NCI-H446 (cell line): ENCODE measurements around the gene GSTCD.
A peak's percentile ranks its signal among the peaks of the same experiment; 100 is the strongest.
"Not testable (repeated sequence)": the region's sequence is repeated elsewhere in the genome, so short reads cannot be mapped to it uniquely, and the experiment has no call there.

ENCODE experiments used
- DNase-seq, 2 experiments: peaks; one replicate each; lab custom pipeline; 2025; lab: John Stamatoyannopoulos, UW

Gene GSTCD

DNA sequence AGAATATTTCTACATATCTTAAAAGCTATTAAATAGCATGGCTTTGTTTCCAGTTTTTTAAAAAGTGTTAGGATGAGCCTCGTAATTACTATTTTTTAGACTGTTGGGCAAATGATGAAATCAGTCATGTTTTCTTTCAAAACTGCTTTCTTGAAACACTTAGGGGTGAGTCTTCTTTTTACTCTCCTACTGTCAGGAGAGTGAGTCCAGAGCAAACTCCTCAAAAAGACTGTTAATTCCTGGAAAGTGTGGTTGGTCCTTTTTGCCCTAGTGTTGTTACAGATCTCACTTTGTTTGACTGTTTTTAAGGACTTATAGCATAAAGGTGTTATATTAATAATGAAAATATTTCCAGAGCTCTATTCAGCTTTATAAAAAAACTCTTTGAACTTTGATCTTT, 6.3 kb downstream of the GSTCD start:
- no peak for DNase-seq

GRCh38 chr4:105715692-105716278, 7.2 kb downstream of the GSTCD start:
- peak in 1 of 2 experiments; percentile 57 for DNase-seq

DNA sequence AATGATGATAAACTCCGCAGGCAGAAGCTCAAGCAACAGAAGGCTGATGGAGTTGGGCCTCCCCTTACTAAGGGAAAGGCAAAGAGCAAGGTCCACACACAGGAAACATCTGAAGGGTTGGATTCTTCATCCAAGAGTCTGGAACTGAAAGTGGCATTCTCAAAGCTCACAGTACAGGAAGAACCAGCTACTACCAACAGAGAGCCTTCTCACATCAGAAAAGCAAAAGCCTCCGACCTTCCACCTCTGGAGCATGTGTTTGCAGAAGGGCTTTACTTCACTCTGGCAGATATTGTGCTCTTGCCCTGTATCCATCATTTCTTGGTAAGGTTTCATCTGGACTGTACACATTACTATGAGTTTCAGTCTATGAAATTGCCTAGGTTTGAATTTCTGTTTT, 10.6 kb downstream of the GSTCD start:
- DNase-seq, result no peak

GRCh38 chr4:105725623-105726022, 17.0 kb downstream of the GSTCD start:
- DNase-seq, result no peak

DNA sequence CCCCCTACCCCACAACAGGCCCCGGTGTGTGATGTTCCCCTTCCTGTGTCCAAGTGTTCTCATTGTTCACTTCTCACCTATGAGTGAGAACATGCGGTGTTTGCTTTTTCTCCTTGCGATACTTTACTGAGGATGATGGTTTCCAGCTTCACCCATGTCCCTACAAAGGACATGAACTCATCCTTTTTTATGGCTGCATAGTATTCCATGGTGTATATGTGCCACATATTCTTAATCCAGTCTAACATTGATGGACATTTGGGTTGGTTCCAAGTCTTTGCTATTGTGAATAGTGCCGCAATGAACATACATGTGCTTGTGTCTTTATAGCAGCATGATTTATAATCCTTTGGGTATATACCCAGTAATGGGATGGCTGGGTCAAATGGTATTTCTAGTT, 21.3 kb downstream of the GSTCD start:
- DNase-seq, result not testable (repeated sequence)

DNA sequence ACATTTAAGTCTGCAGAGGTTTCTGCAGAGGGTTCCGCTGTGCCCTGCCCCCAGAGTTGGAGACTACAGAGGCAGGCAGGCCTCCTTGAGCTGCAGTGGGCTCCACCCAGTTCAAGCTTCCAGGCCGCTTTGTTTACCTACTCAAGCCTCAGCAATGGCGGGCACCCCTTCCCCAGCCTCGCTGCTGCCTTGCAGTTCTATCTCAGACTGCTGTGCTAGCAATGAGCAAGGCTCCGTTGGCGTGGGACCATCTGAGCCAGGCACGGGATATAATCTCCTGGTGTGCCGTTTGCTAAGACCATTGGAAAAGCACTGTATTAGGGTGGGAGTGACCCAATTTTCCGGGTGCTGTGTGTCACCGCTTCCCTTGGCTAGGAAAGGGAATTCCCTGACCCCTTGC, 26.6 kb downstream of the GSTCD start:
- DNase-seq, result not testable (repeated sequence)

GRCh38 chr4:105741548-105741947, 33.0 kb downstream of the GSTCD start:
- DNase-seq, result no peak

DNA sequence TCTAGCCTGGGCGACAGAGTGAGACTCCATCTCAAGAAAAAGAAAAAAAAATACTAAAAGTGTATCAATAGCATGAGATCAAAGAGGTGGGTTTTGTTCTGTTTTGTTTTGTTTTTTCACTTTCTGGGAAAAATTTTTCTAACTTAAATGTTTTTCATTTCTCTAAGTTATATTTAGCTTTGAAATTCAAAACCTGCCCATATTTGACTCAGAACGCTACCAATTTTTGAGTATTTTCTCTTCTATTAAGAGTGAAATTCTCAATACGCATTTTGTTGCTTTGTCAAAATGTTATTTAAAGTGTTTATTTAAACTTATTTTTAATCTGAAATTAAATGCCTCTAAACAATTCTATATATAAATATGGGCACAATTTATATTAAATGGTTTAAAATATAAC, 39.6 kb downstream of the GSTCD start:
- DNase-seq, result no peak

- no peak for DNase-seq
These were observed 43.2 kb downstream of the GSTCD start for GRCh38 chr4:105751718-105752299.

- no peak for DNase-seq
These were observed 44.8 kb downstream of the GSTCD start for GRCh38 chr4:105753361-105753760.

GRCh38 chr4:105755375-105755774, 46.8 kb downstream of the GSTCD start:
- DNase-seq, result no peak

DNA sequence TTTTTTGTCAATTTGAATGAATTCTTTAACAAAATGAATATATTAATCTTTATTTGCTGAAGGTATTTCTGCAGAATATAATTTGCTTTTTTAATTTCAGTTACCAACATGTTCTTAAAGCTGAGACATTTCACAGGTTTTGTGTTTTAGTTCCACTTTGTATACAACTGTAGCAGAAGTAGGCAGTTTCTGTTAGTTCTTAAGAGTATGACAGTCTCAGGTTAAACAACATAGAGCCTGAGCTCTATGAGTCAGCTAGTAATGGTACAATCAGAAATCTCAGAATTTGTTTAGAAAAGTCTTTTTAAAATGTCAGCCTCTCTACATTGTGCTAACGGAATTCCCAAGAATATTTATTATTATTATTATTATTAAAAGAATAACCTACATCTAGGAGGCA, 50.4 kb downstream of the GSTCD start:
- no peak for DNase-seq

DNA sequence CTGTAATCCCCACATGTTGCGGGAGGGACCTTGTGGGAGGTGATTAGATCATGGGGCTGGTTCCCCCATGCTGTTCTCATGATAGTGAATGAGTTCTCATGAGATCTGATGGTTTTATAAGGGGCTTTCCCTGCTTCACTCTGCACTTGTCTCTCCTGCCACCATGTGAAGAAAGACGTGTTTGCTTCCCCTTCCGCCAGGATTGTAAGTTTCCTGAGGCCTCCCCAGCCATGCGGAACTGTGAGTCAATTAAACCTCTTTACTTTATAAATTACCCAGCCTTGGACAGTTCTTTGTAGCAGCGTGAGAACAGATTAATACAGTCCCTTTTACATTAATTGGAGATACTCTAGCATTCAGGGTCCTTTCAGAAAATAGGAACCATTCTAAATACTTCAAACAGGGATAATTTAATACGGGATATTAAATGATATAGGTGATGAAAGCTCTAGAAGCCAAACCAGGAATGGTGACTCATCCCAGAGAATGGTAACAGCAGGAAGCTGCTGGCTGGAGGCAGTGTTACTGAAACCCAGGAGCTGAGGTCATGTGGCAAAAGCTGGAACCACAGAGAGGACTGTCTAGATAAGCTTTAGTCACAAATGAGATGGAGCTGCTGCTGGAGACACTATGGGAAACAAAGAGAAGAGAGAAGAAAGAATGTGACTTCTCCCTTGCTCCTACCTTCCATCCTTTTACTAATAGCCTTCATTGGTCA, 57.3 kb downstream of the GSTCD start:
- DNase-seq, result peak in 1 of 2 experiments; percentile 8

GRCh38 chr4:105767579-105767978, 59.0 kb downstream of the GSTCD start:
- no peak for DNase-seq

GRCh38 chr4:105770524-105770923, 61.9 kb downstream of the GSTCD start:
- not testable (repeated sequence) for DNase-seq

- DNase-seq, result not testable (repeated sequence)
These were observed 63.5 kb downstream of the GSTCD start for GRCh38 chr4:105772065-105772464.

GRCh38 chr4:105775760-105776415, 67.3 kb downstream of the GSTCD start:
- DNase-seq, result not testable (repeated sequence)

GRCh38 chr4:105780176-105780575, 71.6 kb downstream of the GSTCD start:
- DNase-seq, result no peak

DNA sequence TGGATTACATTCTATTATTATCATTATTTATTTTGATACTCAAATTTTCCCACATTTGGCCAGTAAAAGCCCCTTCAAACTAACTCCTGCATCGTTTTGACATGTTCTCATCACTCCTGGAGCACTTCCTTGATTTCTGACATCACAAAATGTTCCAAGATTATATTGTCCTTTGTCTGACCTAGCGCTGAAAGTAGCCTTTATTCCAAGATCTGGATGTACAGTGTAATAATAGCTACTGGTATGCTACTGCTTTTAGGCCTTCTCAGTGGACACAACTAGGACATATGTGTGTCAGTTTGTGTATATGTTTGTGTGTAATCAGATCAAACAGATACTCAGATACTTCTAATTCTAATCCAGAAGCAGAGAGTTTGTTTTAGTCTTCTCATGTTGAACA, 76.2 kb downstream of the GSTCD start:
- no peak for DNase-seq

- no peak for DNase-seq
These were observed 77.2 kb downstream of the GSTCD start for GRCh38 chr4:105785792-105786191.

GRCh38 chr4:105786748-105787147, 78.2 kb downstream of the GSTCD start:
- DNase-seq, result no peak

GRCh38 chr4:105797225-105797624, 88.6 kb downstream of the GSTCD start:
- no peak for DNase-seq
